Prostate gland (tissue), 2 donors: ENCODE data around the gene RARRES2. TPM values are rescaled to one million over a fixed set of nuclear protein-coding genes. Genes with fewer than 3 reads are reported as not detected.

Experiments used
- DNase-seq: peaks from one replicate; pipeline ENCODE4 v3.0.0-alpha.2; 2019; ENCODE audit warnings: low spot score
- H3K27ac ChIP-seq, 2 donors: fragments of 200-600 bp; sonication (generic); 2 replicates each; pipeline ENCODE4 v1.5.1; 2017 to 2019
- H3K27me3 ChIP-seq: fragments of 200-600 bp; sonication (generic); replicated peaks from 2 replicates; pipeline ENCODE4 v1.5.1; 2019; ENCODE audit not compliant: insufficient read depth
- H3K36me3 ChIP-seq, 2 donors: fragments of 200-600 bp; sonication (generic); 1 replicate in 1 of 2; 2 replicates in 1 of 2; pipeline versions ENCODE4 v1.5.1 to v1.8.1; 2017 to 2019
- H3K4me1 ChIP-seq: fragments of 200-600 bp; sonication (generic); replicated peaks from 2 replicates; pipeline ENCODE4 v1.5.1; 2019
- H3K4me3 ChIP-seq, 2 donors: fragments of 200-600 bp; sonication (generic); 2 replicates each; pipeline ENCODE4 v1.5.1; 2017 to 2019
- H3K9me3 ChIP-seq: fragments of 200-600 bp; sonication (generic); 2 replicates; pipeline ENCODE4 v1.5.1; 2017
- POLR2A ChIP-seq: fragments of 450-650 bp; IDR thresholded peaks from one replicate; pipeline ENCODE4 v1.6.1; 2016; ENCODE audit warnings: antibody characterized with exemption, mild to moderate bottlenecking
- POLR2AphosphoS5 ChIP-seq: sonication (generic); formaldehyde crosslinking; IDR thresholded peaks from one replicate; pipeline ENCODE4 v1.6.1; 2017; ENCODE audit warnings: antibody characterized with exemption
- WGBS: methylation state at CpG from one replicate; pipeline ENCODE4 v1.1.5; 2018; 5-methylcytosine and 5-hydroxymethylcytosine counted together
- intact Hi-C: fragments of 100-400 bp; cut with DNase I; formaldehyde crosslinking; loops from one replicate; pipeline ENCODE4 v1.14.2; 2022
- total RNA-seq, 2 donors: library from RNA; depleted of rRNA; stranded (reverse); fragments of >200 nt; gene quantifications; one replicate each; pipeline ENCODE4 v1.1.0, GENCODE V29; 2016
- TF ChIP-seq, protein P1 (sequence below), 4 experiments: fragments of 200-600 bp in 2 of 4; fragments of 450-650 bp in 2 of 4; sonication (generic) in 2 of 4; IDR thresholded peaks; 1 replicate in 3 of 4; 2 replicates in 1 of 4; pipeline ENCODE4 v1.5.1; 2016 to 2019; ENCODE audit warnings: antibody characterized with exemption in 4 of 4, mild to moderate bottlenecking in 2 of 4, moderate library complexity in 2 of 4

Gene RARRES2
- total RNA-seq, 2 donors from 2014 or later, result 98.8 to 99.8 TPM

- TF ChIP-seq POLR2AphosphoS5, result no peak
- TF ChIP-seq, protein P1, sequence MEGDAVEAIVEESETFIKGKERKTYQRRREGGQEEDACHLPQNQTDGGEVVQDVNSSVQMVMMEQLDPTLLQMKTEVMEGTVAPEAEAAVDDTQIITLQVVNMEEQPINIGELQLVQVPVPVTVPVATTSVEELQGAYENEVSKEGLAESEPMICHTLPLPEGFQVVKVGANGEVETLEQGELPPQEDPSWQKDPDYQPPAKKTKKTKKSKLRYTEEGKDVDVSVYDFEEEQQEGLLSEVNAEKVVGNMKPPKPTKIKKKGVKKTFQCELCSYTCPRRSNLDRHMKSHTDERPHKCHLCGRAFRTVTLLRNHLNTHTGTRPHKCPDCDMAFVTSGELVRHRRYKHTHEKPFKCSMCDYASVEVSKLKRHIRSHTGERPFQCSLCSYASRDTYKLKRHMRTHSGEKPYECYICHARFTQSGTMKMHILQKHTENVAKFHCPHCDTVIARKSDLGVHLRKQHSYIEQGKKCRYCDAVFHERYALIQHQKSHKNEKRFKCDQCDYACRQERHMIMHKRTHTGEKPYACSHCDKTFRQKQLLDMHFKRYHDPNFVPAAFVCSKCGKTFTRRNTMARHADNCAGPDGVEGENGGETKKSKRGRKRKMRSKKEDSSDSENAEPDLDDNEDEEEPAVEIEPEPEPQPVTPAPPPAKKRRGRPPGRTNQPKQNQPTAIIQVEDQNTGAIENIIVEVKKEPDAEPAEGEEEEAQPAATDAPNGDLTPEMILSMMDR (IDR thresholded peaks at IDR 0.05), result no peak
- no peak for TF ChIP-seq POLR2A
- Histone ChIP-seq H3K4me3 (no peak overlapping the region), H3K36me3 (no peaks in the 10 kb centered on the region), H3K4me1 (peaks cover 18% of the 10 kb centered on the region), H3K27ac (peak overlapping the region in 1 of 2 donors; percentile 9), H3K9me3 (no peaks in the 10 kb centered on the region), H3K27me3 (no peaks in the 10 kb centered on the region)
- intact Hi-C loops, result no loop called here
- no peak for DNase-seq
- WGBS, result 83% methylated on average over 6 of the region's 6 CpGs
Measured at GRCh38 chr7:150376560-150376959, 35.1 kb upstream of the RARRES2 start.

GRCh38 chr7:150375662-150376521 is 34.5 kb upstream of the RARRES2 start:
- no peaks in the 10 kb centered on the region for H3K9me3 ChIP-seq
- no peak overlapping the region for H3K4me3 ChIP-seq
- WGBS, result 82% methylated on average over 10 of the region's 10 CpGs
- TF ChIP-seq POLR2A, result no peak
- TF ChIP-seq POLR2AphosphoS5, result no peak
- TF ChIP-seq, protein P1 (IDR thresholded peaks at IDR 0.05), result no peak
- H3K27ac ChIP-seq, result peak overlapping the region in 1 of 2 donors; percentile 9
- H3K36me3 ChIP-seq, result no peaks in the 10 kb centered on the region
- H3K27me3 ChIP-seq, result no peaks in the 10 kb centered on the region
- intact Hi-C loops, result no loop called here
- peaks cover 18% of the 10 kb centered on the region for H3K4me1 ChIP-seq
- no peak for DNase-seq

GRCh38 chr7:150374472-150374871 is 33.0 kb upstream of the RARRES2 start:
- H3K27ac ChIP-seq, result no peak overlapping the region
- WGBS, result 80% methylated on average over 5 of the region's 5 CpGs
- H3K9me3 ChIP-seq, result no peaks in the 10 kb centered on the region
- TF ChIP-seq POLR2AphosphoS5 (no peak), POLR2A (no peak)
- TF ChIP-seq, protein P1 (IDR thresholded peaks at IDR 0.05), result no peak
- DNase-seq, result no peak
- H3K27me3 ChIP-seq, result no peaks in the 10 kb centered on the region
- intact Hi-C loops, result no loop called here
- no peaks in the 10 kb centered on the region for H3K36me3 ChIP-seq
- no peak overlapping the region for H3K4me3 ChIP-seq
- peaks cover 29% of the 10 kb centered on the region for H3K4me1 ChIP-seq

- Histone ChIP-seq H3K27me3 (no peaks in the 10 kb centered on the region), H3K27ac (peak overlapping the region; percentile 59 to 62), H3K36me3 (no peaks in the 10 kb centered on the region), H3K4me3 (no peak overlapping the region), H3K9me3 (no peaks in the 10 kb centered on the region), H3K4me1 (peaks cover 29% of the 10 kb centered on the region)
- TF ChIP-seq, protein P1 (IDR thresholded peaks at IDR 0.05), result no peak
- TF ChIP-seq POLR2AphosphoS5 (no peak), POLR2A (no peak)
- intact Hi-C loops, result no loop called here
- no peak for DNase-seq
- WGBS, result 72% methylated on average over 4 of the region's 4 CpGs
Measured at GRCh38 chr7:150374026-150374425, 32.6 kb upstream of the RARRES2 start.
